Measurements from ENCODE around the gene TSPEAR. TPM values are rescaled to one million over a fixed set of nuclear protein-coding genes. Genes with fewer than 3 reads are reported as not detected.

Gene TSPEAR
- total and polyA plus RNA-seq, 2 donors (not counting 1 experiment from before 2014, with no cell fraction given): not detected

DNA sequence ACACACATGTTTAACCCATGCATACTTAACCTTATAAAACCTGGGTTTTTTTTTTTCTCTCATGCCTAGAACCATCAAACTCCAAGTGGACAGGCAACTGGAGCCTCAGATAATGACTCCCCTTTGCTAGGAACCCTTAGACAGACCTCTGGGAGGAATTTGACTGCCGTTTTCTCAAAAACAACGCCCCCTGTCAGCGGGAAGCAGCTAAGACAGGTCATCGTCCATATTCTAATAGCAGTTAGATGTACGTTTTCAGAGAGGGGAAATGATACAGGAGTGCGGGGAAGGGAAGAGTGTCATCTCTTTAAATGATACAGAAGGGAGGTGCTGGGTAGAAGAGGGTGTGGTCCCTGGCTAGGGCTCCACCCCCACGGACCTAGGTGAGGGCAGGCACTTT lies 221.4 kb downstream of the TSPEAR start:
- ChIA-PET CTCF (interaction anchor here (0.6 to 1.6 kb wide), 4 partner anchors 9 to 1905 kb away, joined by 3 read pairs; no protein-coding TSS in a partner anchor), POLR2A (no interaction called here)
- H3K36me3 ChIP-seq (replicated peaks in 1 of 2; ENCODE audit: control extremely low read depth in 1 of 2, control insufficient read depth in 1 of 2, extremely low read depth in 1 of 2, insufficient read depth in 2 of 2, low read length in 1 of 2): no peaks in the 10 kb centered on the region
- H3K27me3 ChIP-seq (replicated peaks in 1 of 4; ENCODE audit: control extremely low read depth in 1 of 4, control insufficient read depth in 3 of 4, insufficient read depth in 4 of 4, low read length in 3 of 4): peaks cover 0 to 16% (median 0%) of the 10 kb centered on the region in 4 experiments
- Mint-ChIP-seq H3K4me1 (no peaks in the 10 kb centered on the region), H3K27ac (no peak overlapping the region), H3K27me3 (peaks cover 29% of the 10 kb centered on the region), H3K9me3 (ENCODE audit: insufficient read depth) (peaks cover 7% of the 10 kb centered on the region), H3K4me3 (no peak overlapping the region)
- WGBS (ENCODE audit: insufficient coverage): 25% methylated on average over 5 of the region's 7 CpGs
- H3K4me3 ChIP-seq (ENCODE audit: control extremely low read depth in 1 of 5, extremely low read depth in 1 of 5, insufficient read depth in 1 of 5, low read depth in 2 of 5, low read length in 4 of 5): no peak overlapping the region
- intact Hi-C loops (cut with micrococcal nuclease): loop anchor here (10.0 kb wide), 2 partner anchors 135 to 675 kb away; partner anchors contain the start of gene TRPM2
- DNase-seq: no peak
- no peak overlapping the region for H3K9ac ChIP-seq (ENCODE audit: low read length)
- no peak overlapping the region for H2AFZ ChIP-seq (ENCODE audit: insufficient read depth, low read depth, low read length, poor library complexity, severe bottlenecking)
- no peak overlapping the region for H3K4me2 ChIP-seq (replicated peaks; ENCODE audit: low read depth, low read length, poor library complexity, severe bottlenecking)
- no peaks in the 10 kb centered on the region for H4K20me1 ChIP-seq (ENCODE audit: control insufficient read depth, insufficient read depth, low read length, poor library complexity, severe bottlenecking)
- no peak for TF ChIP-seq EZH2 (IDR thresholded peaks at IDR 0.05; ENCODE audit: borderline replicate concordance, insufficient read depth, low read depth, low read length, poor library complexity, severe bottlenecking)
- TF ChIP-seq, protein P1, sequence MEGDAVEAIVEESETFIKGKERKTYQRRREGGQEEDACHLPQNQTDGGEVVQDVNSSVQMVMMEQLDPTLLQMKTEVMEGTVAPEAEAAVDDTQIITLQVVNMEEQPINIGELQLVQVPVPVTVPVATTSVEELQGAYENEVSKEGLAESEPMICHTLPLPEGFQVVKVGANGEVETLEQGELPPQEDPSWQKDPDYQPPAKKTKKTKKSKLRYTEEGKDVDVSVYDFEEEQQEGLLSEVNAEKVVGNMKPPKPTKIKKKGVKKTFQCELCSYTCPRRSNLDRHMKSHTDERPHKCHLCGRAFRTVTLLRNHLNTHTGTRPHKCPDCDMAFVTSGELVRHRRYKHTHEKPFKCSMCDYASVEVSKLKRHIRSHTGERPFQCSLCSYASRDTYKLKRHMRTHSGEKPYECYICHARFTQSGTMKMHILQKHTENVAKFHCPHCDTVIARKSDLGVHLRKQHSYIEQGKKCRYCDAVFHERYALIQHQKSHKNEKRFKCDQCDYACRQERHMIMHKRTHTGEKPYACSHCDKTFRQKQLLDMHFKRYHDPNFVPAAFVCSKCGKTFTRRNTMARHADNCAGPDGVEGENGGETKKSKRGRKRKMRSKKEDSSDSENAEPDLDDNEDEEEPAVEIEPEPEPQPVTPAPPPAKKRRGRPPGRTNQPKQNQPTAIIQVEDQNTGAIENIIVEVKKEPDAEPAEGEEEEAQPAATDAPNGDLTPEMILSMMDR (IDR thresholded peaks at IDR 0.05): no peak
- H3K4me1 ChIP-seq (ENCODE audit: control insufficient read depth in 2 of 2, insufficient read depth in 2 of 2, low read length in 2 of 2): no peaks in the 10 kb centered on the region
- no peaks in the 10 kb centered on the region for H3K79me2 ChIP-seq (ENCODE audit: control insufficient read depth, insufficient read depth, low read length)
- no peak overlapping the region for H3K27ac ChIP-seq (ENCODE audit: low read length in 2 of 2)
- no peak for ATAC-seq (ENCODE audit: low read depth)
- peaks cover 3 to 22% (median 13%) of the 10 kb centered on the region in 3 donors for H3K9me3 ChIP-seq (ENCODE audit: control extremely low read depth in 1 of 3, control insufficient read depth in 2 of 3, insufficient read depth in 1 of 3, low read length in 2 of 3)

- POLR2A ChIA-PET: no interaction called here
- H3K4me1 ChIP-seq (ENCODE audit: control insufficient read depth in 2 of 2, insufficient read depth in 2 of 2, low read length in 2 of 2): no peaks in the 10 kb centered on the region
- H4K20me1 ChIP-seq (ENCODE audit: control insufficient read depth, insufficient read depth, low read length, poor library complexity, severe bottlenecking): no peaks in the 10 kb centered on the region
- peaks cover 3% of the 10 kb centered on the region for H3K9me3 Mint-ChIP-seq (ENCODE audit: insufficient read depth)
- CTCF ChIA-PET: no interaction called here
- H3K36me3 ChIP-seq (replicated peaks in 1 of 2; ENCODE audit: control extremely low read depth in 1 of 2, control insufficient read depth in 1 of 2, extremely low read depth in 1 of 2, insufficient read depth in 2 of 2, low read length in 1 of 2): no peaks in the 10 kb centered on the region
- intact Hi-C loops (cut with micrococcal nuclease): loop anchor here (10.0 kb wide), 2 partner anchors 133 to 673 kb away; partner anchors contain the start of gene TRPM2
- H3K4me3 ChIP-seq (ENCODE audit: control extremely low read depth in 1 of 5, extremely low read depth in 1 of 5, insufficient read depth in 1 of 5, low read depth in 2 of 5, low read length in 4 of 5): no peak overlapping the region
- H3K27me3 Mint-ChIP-seq: peaks cover 30% of the 10 kb centered on the region
- no peak overlapping the region for H3K9ac ChIP-seq (ENCODE audit: low read length)
- WGBS (ENCODE audit: insufficient coverage): 10% methylated on average over 2 of the region's 4 CpGs
- ATAC-seq (ENCODE audit: low read depth): no peak
- H3K79me2 ChIP-seq (ENCODE audit: control insufficient read depth, insufficient read depth, low read length): no peaks in the 10 kb centered on the region
- DNase-seq: no peak
- H3K4me3 Mint-ChIP-seq: no peak overlapping the region
- no peak overlapping the region for H2AFZ ChIP-seq (ENCODE audit: insufficient read depth, low read depth, low read length, poor library complexity, severe bottlenecking)
- H3K9me3 ChIP-seq (ENCODE audit: control extremely low read depth in 1 of 3, control insufficient read depth in 2 of 3, insufficient read depth in 1 of 3, low read length in 2 of 3): peaks cover 3 to 10% (median 5%) of the 10 kb centered on the region in 3 donors
- no peak overlapping the region for H3K27ac Mint-ChIP-seq
- H3K27me3 ChIP-seq (replicated peaks in 1 of 4; ENCODE audit: control extremely low read depth in 1 of 4, control insufficient read depth in 3 of 4, insufficient read depth in 4 of 4, low read length in 3 of 4): peaks cover 0 to 11% (median 0%) of the 10 kb centered on the region in 4 experiments
- no peak overlapping the region for H3K27ac ChIP-seq (ENCODE audit: low read length in 2 of 2)
- no peak overlapping the region for H3K4me2 ChIP-seq (replicated peaks; ENCODE audit: low read depth, low read length, poor library complexity, severe bottlenecking)
- no peaks in the 10 kb centered on the region for H3K4me1 Mint-ChIP-seq
- no peak for TF ChIP-seq EZH2 (IDR thresholded peaks at IDR 0.05; ENCODE audit: borderline replicate concordance, insufficient read depth, low read depth, low read length, poor library complexity, severe bottlenecking)
- TF ChIP-seq, protein P1 (IDR thresholded peaks at IDR 0.05): peak; percentile 29
Observed at GRCh38 chr21:44487831-44488230, 223.5 kb downstream of the TSPEAR start.

All from B cell (primary cell).